Measurements from ENCODE around the gene SLC22A7. TPM values are rescaled to one million over a fixed set of nuclear protein-coding genes. Genes with fewer than 3 reads are reported as not detected.

Gene SLC22A7
- total and polyA plus RNA-seq, 2 donors from 2014 or later = 2.0 to 34.8 TPM

GRCh38 chr6:43282060-43282459, 16.0 kb upstream of the SLC22A7 start:
- TF ChIP-seq CTCF (IDR thresholded peaks at IDR 0.05; ENCODE audit: borderline replicate concordance, extremely low read depth, insufficient read depth) = no peak
- intact Hi-C loops (cut with DNase I) = no loop called here
- Histone ChIP-seq H3K4me3 (ENCODE audit: low read length in 3 of 3) (no peak overlapping the region), H3K36me3 (ENCODE audit: control insufficient read depth in 2 of 3, insufficient read depth in 3 of 3, low read length in 3 of 3) (no peaks in the 10 kb centered on the region), H3K27me3 (ENCODE audit: control insufficient read depth, insufficient read depth, low read length) (no peaks in the 10 kb centered on the region), H3K27ac (ENCODE audit: low read depth in 2 of 2, low read length in 2 of 2) (no peak overlapping the region), H3K4me1 (ENCODE audit: control insufficient read depth in 2 of 3, insufficient read depth in 2 of 3, low read depth in 1 of 3, low read length in 3 of 3) (peaks cover 0 to 7% (median 4%) of the 10 kb centered on the region in 3 donors), H3K9ac (ENCODE audit: low read length in 3 of 3) (no peak overlapping the region), H3K9me3 (ENCODE audit: control insufficient read depth in 2 of 3, insufficient read depth in 1 of 3, low read length in 3 of 3) (no peaks in the 10 kb centered on the region)
- no peak for FAIRE-seq
- no peak for DNase-seq

DNA sequence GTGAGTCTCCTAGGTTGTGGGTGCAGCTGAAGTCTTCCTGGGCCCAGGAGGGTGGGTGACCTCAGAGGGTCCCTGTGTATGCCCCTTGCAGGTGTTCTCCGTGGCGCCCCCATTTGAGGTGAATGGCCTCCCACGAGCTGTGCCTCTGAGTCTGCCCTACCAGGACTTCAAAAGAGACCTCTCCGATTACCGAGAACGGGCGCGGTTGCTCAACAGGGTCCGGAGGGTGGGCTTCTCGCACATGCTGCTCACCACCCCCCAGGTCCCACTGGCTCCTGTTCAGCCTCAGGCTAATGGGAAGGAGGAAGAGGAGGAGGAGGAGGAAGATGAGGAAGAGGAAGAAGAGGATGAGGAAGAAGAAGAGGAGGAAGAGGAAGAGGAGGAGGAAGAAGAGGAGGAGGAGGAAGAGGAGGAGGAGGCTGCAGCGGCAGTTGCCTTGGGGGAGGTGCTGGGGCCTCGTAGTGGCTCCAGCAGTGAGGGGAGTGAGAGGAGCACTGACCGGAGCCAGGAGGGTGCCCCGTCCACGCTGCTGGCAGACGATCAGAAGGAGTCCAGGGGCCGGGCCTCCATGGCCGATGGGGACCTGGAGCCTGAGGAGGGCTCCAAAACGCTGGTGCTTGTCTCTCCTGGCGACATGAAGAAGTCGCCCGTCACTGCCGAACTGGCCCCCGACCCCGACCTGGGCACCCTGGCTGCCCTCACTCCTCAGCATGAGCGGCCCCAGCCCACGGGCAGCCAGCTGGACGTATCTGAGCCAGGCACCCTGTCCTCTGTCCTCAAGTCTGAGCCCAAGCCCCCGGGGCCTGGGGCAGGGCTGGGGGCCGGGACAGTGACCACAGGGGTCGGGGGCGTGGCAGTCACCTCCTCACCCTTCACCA, 15.2 kb upstream of the SLC22A7 start:
- Histone ChIP-seq H3K4me1 (ENCODE audit: control insufficient read depth in 2 of 3, insufficient read depth in 2 of 3, low read depth in 1 of 3, low read length in 3 of 3) (peaks cover 0 to 4% (median 4%) of the 10 kb centered on the region in 3 donors), H3K27ac (ENCODE audit: low read depth in 2 of 2, low read length in 2 of 2) (no peak overlapping the region), H3K27me3 (ENCODE audit: control insufficient read depth, insufficient read depth, low read length) (no peaks in the 10 kb centered on the region), H3K9me3 (ENCODE audit: control insufficient read depth in 2 of 3, insufficient read depth in 1 of 3, low read length in 3 of 3) (no peaks in the 10 kb centered on the region), H3K4me3 (ENCODE audit: low read length in 3 of 3) (no peak overlapping the region), H3K36me3 (ENCODE audit: control insufficient read depth in 2 of 3, insufficient read depth in 3 of 3, low read length in 3 of 3) (no peaks in the 10 kb centered on the region), H3K9ac (ENCODE audit: low read length in 3 of 3) (no peak overlapping the region)
- no peak for FAIRE-seq
- no peak for TF ChIP-seq CTCF (IDR thresholded peaks at IDR 0.05; ENCODE audit: borderline replicate concordance, extremely low read depth, insufficient read depth)
- intact Hi-C loops (cut with DNase I) = no loop called here
- no peak for DNase-seq

DNA sequence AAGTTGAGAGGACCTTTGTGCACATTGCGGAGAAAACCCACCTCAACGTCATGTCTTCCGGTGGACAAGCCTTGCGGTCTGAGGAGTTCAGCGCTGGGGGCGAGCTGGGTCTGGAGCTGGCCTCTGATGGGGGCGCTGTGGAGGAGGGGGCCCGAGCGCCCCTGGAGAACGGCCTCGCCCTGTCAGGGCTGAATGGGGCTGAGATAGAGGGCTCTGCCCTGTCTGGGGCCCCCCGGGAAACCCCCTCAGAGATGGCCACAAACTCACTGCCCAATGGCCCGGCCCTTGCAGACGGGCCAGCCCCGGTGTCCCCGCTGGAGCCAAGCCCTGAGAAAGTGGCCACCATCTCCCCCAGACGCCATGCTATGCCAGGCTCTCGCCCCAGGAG, 14.6 kb upstream of the SLC22A7 start:
- Histone ChIP-seq H3K9ac (ENCODE audit: low read length in 3 of 3) (no peak overlapping the region), H3K4me1 (ENCODE audit: control insufficient read depth in 2 of 3, insufficient read depth in 2 of 3, low read depth in 1 of 3, low read length in 3 of 3) (peaks cover 0 to 4% (median 0%) of the 10 kb centered on the region in 3 donors), H3K27me3 (ENCODE audit: control insufficient read depth, insufficient read depth, low read length) (no peaks in the 10 kb centered on the region), H3K36me3 (ENCODE audit: control insufficient read depth in 2 of 3, insufficient read depth in 3 of 3, low read length in 3 of 3) (no peaks in the 10 kb centered on the region), H3K27ac (ENCODE audit: low read depth in 2 of 2, low read length in 2 of 2) (no peak overlapping the region), H3K9me3 (ENCODE audit: control insufficient read depth in 2 of 3, insufficient read depth in 1 of 3, low read length in 3 of 3) (no peaks in the 10 kb centered on the region), H3K4me3 (ENCODE audit: low read length in 3 of 3) (no peak overlapping the region)
- intact Hi-C loops (cut with DNase I) = no loop called here
- no peak for TF ChIP-seq CTCF (IDR thresholded peaks at IDR 0.05; ENCODE audit: borderline replicate concordance, extremely low read depth, insufficient read depth)
- no peak for FAIRE-seq
- DNase-seq = no peak
